ENCODE measurements around the gene OLFM1. TPM values are rescaled to one million over a fixed set of nuclear protein-coding genes. Genes with fewer than 3 reads are reported as not detected.

OLFM1 gene
- total and polyA plus RNA-seq, 2 of the 4 experiments (the other 2 are of a cell fraction): 0.36 to 0.38 TPM

DNA sequence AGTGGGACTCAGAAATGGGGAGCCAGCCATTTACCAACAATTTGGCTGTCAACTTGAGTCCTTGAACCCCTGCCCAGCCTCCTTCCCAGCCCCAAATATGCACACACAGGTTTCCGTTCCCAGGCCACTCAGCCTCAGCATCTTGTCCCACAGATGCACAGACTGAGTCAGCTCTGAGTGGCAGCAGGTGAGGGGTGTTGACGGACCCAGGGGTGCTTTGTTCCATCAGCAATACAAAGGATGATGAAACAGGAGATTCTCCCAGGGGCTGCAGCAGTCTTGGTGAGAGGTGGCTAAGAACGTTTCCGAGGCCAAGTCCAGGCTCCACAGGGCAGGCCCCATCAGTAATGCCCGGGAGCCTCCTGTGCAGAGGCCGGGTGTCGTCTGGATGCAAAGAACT lies 4.9 kb upstream of the OLFM1 start:
- H3K14ac ChIP-seq (replicated peaks; ENCODE audit: low read depth, low read length): no peak overlapping the region
- in situ Hi-C loops (cut with MboI; ENCODE audit: low sequenced_read_pairs) (no loop called here), intact Hi-C loops (cut with micrococcal nuclease) (no loop called here), dilution Hi-C loops (cut with HindIII; ENCODE audit: low sequenced_read_pairs, unreplicated experiment) (no loop called here)
- H4K5ac ChIP-seq (ENCODE audit: low read depth, low read length): no peak overlapping the region
- H2AK5ac ChIP-seq (ENCODE audit: low read depth, low read length): no peak overlapping the region
- H3K4ac ChIP-seq (ENCODE audit: low read depth, low read length): no peak overlapping the region
- no peak overlapping the region for H3K27ac ChIP-seq (ENCODE audit: insufficient read depth, low read length)
- H4K8ac ChIP-seq (ENCODE audit: low read depth in 2 of 2, low read length in 2 of 2): no peak overlapping the region
- no peak overlapping the region for H2AFZ ChIP-seq (replicated peaks; ENCODE audit: low read length, poor library complexity)
- H3K9me3 ChIP-seq (ENCODE audit: control insufficient read depth, insufficient read depth, low read length): no peaks in the 10 kb centered on the region
- H4K20me1 ChIP-seq (ENCODE audit: insufficient read depth, low read length): no peaks in the 10 kb centered on the region
- ATAC-seq (ENCODE audit: low read depth): no peak
- H2BK15ac ChIP-seq (ENCODE audit: low read depth, low read length): no peak overlapping the region
- no CpG with 5 or more reads among the region's 7 CpGs for WGBS, 2 experiments (ENCODE audit: extremely low coverage in 2 of 2, insufficient read length in 1 of 2)
- no TSS peak for BruUV-seq (replicated peaks)
- H3K27me3 ChIP-seq (ENCODE audit: control insufficient read depth, insufficient read depth, low read length): peaks cover 41% of the 10 kb centered on the region
- no peak for TF ChIP-seq CHD1 (IDR thresholded peaks at IDR 0.05; ENCODE audit: low read depth, low read length)
- no peak for TF ChIP-seq MXI1 (IDR thresholded peaks at IDR 0.05; ENCODE audit: borderline replicate concordance, low read depth, low read length)
- no peak for TF ChIP-seq FOS (IDR thresholded peaks at IDR 0.05; ENCODE audit: low read depth, low read length)
- no peaks in the 10 kb centered on the region for H3K4me1 ChIP-seq (ENCODE audit: control insufficient read depth, insufficient read depth, low read length)
- no peak overlapping the region for H3K4me2 ChIP-seq (ENCODE audit: low read depth, low read length)
- no peaks in the 10 kb centered on the region for H3K79me1 ChIP-seq (ENCODE audit: low read depth in 1 of 2, low read length in 2 of 2)
- no peaks in the 10 kb centered on the region for H3K9me1 ChIP-seq (ENCODE audit: insufficient read depth, low read length)
- ChIA-PET CTCF (no interaction called here), POLR2A (ENCODE audit: unreplicated experiment) (no interaction called here)
- H3K9ac ChIP-seq (ENCODE audit: low read depth, low read length): no peak overlapping the region
- H3K4me3 ChIP-seq (ENCODE audit: insufficient read depth, low read depth, low read length): no peak overlapping the region
- no peak overlapping the region for H4K91ac ChIP-seq (ENCODE audit: insufficient read depth, low read depth, low read length)
- no peak for DNase-seq
- no peak overlapping the region for H3K56ac ChIP-seq (ENCODE audit: extremely low read depth, insufficient read depth, low read length)
- no peak overlapping the region for H2BK120ac ChIP-seq (ENCODE audit: low read depth, low read length)
- H2AK9ac ChIP-seq (replicated peaks; ENCODE audit: low read depth, low read length, poor library complexity): no peak overlapping the region
- no peaks in the 10 kb centered on the region for H3K36me3 ChIP-seq (ENCODE audit: control insufficient read depth, insufficient read depth, low read length)
- no peak overlapping the region for H2BK5ac ChIP-seq (ENCODE audit: low read depth, low read length, poor library complexity, severe bottlenecking)
- no peak overlapping the region for H3K23ac ChIP-seq (ENCODE audit: low read depth, low read length)
- H3K18ac ChIP-seq (ENCODE audit: low read depth, low read length): no peak overlapping the region
- no peak overlapping the region for H2BK20ac ChIP-seq (ENCODE audit: low read depth, low read length)

Data from IMR-90 (cell line).